GM18951 (cell line): ENCODE results near the gene PRSS38.

Source experiments
- POLR2A ChIP-seq: IDR thresholded peaks from 4 replicates; pipeline ENCODE4 v1.6.1; 2011; ENCODE audit warnings: mild to moderate bottlenecking; ENCODE audit not compliant: insufficient read length, insufficient read depth; ENCODE audit errors: extremely low read depth
- in situ Hi-C: fragments of 300-500 bp; cut with MboI; formaldehyde crosslinking; loops from one replicate; pipeline ENCODE4 v1.12.0; 2022; ENCODE audit warnings: low sequenced_read_pairs, mixed read lengths, inconsistent platforms; ENCODE audit not compliant: unreplicated experiment

PRSS38 gene

DNA sequence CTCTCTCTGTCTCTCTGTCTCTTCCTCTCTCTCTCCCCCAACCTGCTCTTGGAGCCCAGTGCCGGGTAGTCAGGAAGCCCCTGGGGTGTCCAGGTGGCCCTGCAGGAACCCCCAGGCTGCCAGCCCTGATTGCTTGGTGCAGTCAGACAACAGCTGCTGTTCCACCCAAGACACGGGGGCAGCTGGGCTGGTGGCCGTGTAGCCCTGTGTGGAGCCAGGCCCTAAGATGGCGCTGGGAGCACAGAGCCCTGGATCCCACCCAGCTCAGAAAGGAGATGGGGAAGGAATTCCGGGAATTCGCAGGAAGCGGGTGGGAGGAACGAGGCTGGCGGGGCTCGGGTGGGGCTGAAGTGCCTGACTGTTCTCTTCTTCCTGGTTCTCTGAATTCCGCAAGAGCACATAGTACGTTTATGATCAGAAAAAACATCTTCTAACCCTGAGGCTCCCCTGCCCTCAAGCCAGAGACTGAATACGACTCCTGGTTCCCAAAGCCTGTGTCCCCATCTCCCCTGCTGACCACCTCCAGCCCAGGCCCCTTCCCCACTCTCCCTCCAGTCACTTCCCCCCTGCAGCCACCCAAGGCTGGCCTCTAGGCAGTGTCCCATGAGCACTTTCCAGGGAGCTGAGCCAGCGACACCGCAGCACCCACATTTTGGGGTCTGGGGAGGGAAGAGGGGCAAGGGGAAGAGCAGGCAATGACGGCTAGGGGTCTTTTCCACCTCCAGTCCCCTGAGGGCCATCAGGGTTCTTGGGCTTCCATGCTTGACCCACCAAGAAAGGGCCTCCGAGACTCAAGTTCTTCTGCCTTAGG is 77.2 kb downstream of the PRSS38 start:
- in situ Hi-C loops: no loop called here

GRCh38 chr1:227893300-227893948 is 77.9 kb downstream of the PRSS38 start:
- in situ Hi-C loops: no loop called here
- no peak for TF ChIP-seq POLR2A

More for the DNA sequence above, 77.2 kb downstream of the PRSS38 start:
- TF ChIP-seq POLR2A: no peak

- in situ Hi-C loops: no loop called here
- no peak for TF ChIP-seq POLR2A
Measured at GRCh38 chr1:227893949-227894721, 78.7 kb downstream of the PRSS38 start.

DNA sequence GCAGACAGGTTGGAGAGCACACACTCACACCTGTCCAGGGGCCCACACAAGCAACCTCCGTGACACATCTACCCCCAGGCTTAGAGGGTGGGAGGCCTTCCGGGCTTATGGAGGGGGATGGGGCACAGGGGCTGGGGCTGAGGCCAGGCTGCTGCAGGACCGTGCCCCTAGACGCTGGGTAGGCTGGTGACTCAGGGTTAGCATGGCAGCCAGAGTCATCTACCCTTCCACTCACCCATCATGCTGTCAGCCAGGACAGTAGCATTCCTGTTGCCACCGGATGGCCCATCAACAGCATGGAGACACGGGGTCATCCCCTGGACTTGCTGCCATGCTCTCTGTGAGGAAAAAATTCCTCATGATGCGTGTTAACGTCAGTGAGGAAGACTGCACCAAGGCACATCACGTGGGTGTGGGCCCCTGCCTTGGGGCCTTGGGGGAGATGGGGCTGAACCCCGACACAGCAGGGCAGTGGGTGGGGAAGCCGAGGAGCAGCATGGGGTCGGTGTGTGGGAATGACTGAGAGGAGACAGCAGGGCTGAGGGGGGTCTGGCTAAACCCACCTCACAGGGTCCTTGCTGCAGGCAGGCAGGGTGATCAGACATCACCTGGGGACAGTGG is 79.5 kb downstream of the PRSS38 start:
- in situ Hi-C loops: no loop called here
- TF ChIP-seq POLR2A: no peak
